GM12878 (cell line): ENCODE data around the gene SCGB3A2. TPM values are rescaled to one million over a fixed set of nuclear protein-coding genes. Genes with fewer than 3 reads are reported as not detected.

ENCODE experiments used
- ATAC-seq: fragments of 200-7000 bp; cut with Tn5 transposase; 3 replicates; pipeline ENCODE4 v1.9.1; 2020; ENCODE audit warnings: mild to moderate bottlenecking, moderate library complexity
- BruUV-seq: library from RNA; stranded (reverse); fragments of 400-500 nt; replicated peaks from 2 replicates; lab custom pipeline; 2021; lab: Mats Ljungman, UMichigan
- CTCF ChIA-PET: fragments of 300-600 bp; sonication (Branson Sonifier 250); formaldehyde crosslinking; extraction: SDS; loops from one replicate; lab custom pipeline; 2021; ENCODE audit warnings: inconsistent platforms; lab: Yijun Ruan, JAX
- POLR2A ChIA-PET: fragments of 350-600 bp; formaldehyde crosslinking; extraction: SDS; loops from one replicate; lab custom pipeline; 2021; ENCODE audit warnings: inconsistent platforms; lab: Charles Lee
- RAD21 ChIA-PET: fragments of 300-600 bp; sonication (Branson Sonifier 250); formaldehyde crosslinking; loops from one replicate; lab custom pipeline; 2023; ENCODE audit warnings: antibody characterized with exemption; ENCODE audit not compliant: unreplicated experiment; lab: Charles Lee
- SMC1A ChIA-PET: fragments of 300-600 bp; sonication (Branson Sonifier 250); formaldehyde crosslinking; loops from one replicate; lab custom pipeline; 2023; ENCODE audit not compliant: unreplicated experiment, uncharacterized antibody; lab: Charles Lee
- DNase-seq: peaks from one replicate; pipeline ENCODE4 v3.0.0-alpha.2; 2011; ENCODE audit warnings: low read depth, low spot score
- FAIRE-seq: peaks from 3 replicates; lab custom pipeline; 2011; peaks lifted over from hg19 to GRCh38; lab: Jason Lieb, UNC
- H2AFZ ChIP-seq: 2 replicates; pipeline ENCODE4 v1.6.0; 2011; ENCODE audit warnings: low read depth, low read length, control low read depth; ENCODE audit not compliant: control insufficient read depth
- H3K27ac ChIP-seq: 2 replicates; pipeline ENCODE4 v1.5.1; 2011; ENCODE audit warnings: control low read depth; ENCODE audit not compliant: control insufficient read depth, insufficient read depth
- H3K27me3 ChIP-seq, 2 experiments: replicated peaks in 1 of 2; 2 replicates each; pipeline versions ENCODE4 v1.6.0 to v1.6.1; 2011; ENCODE audit warnings: low read length in 1 of 2; ENCODE audit not compliant: control insufficient read depth in 2 of 2, insufficient read depth in 2 of 2
- H3K36me3 ChIP-seq, 2 experiments: 2 replicates each; pipeline ENCODE4 v1.5.1; 2011; ENCODE audit warnings: low read length in 1 of 2; ENCODE audit not compliant: control insufficient read depth in 2 of 2, insufficient read depth in 2 of 2
- H3K4me1 ChIP-seq: 2 replicates; pipeline ENCODE4 v1.6.1; 2011; ENCODE audit warnings: mild to moderate bottlenecking, low read length, moderate library complexity, mixed read lengths; ENCODE audit not compliant: control insufficient read depth, insufficient read depth
- H3K4me2 ChIP-seq: 2 replicates; pipeline ENCODE4 v1.6.0; 2011; ENCODE audit warnings: control low read depth; ENCODE audit not compliant: control insufficient read depth, insufficient read depth
- H3K4me3 ChIP-seq: fragments of 200-600 bp; sonication (generic); 2 replicates; pipeline ENCODE4 v1.5.1; 2016
- H3K79me2 ChIP-seq: 2 replicates; pipeline ENCODE4 v1.6.0; 2011; ENCODE audit warnings: low read length; ENCODE audit not compliant: control insufficient read depth, insufficient read depth
- H3K9ac ChIP-seq: 2 replicates; pipeline ENCODE4 v1.8.0; 2011; ENCODE audit warnings: low read length, control low read depth, mixed read lengths; ENCODE audit not compliant: control insufficient read depth, insufficient read depth
- H3K9me3 ChIP-seq: replicated peaks from 3 replicates; pipeline ENCODE4 v1.5.1; 2011; ENCODE audit warnings: mild to moderate bottlenecking, low read length; ENCODE audit not compliant: control insufficient read depth, insufficient read depth
- H4K20me1 ChIP-seq: 2 replicates; pipeline ENCODE4 v1.6.0; 2011; ENCODE audit not compliant: control insufficient read depth, insufficient read depth
- BCL11A ChIP-seq: IDR thresholded peaks from 2 replicates; pipeline ENCODE4 v1.6.1; 2011; ENCODE audit warnings: low read depth, low read length
- BRCA1 ChIP-seq: IDR thresholded peaks from 2 replicates; pipeline ENCODE4 v1.6.1; 2011; ENCODE audit warnings: low read depth, low read length, improper control_type of control experiment
- FOXM1 ChIP-seq: IDR thresholded peaks from 2 replicates; pipeline ENCODE4 v1.6.1; 2012; ENCODE audit warnings: low read depth, mild to moderate bottlenecking, inconsistent platforms, low read length, moderate library complexity
- HDAC2 ChIP-seq: fragments of 200-600 bp; sonication (generic); IDR thresholded peaks from 2 replicates; pipeline ENCODE4 v1.6.1; 2017
- IKZF1 ChIP-seq: fragments of 450-650 bp; conservative IDR thresholded peaks from 2 replicates; pipeline ENCODE4 v1.6.1; 2017; ENCODE audit warnings: antibody characterized with exemption, mild to moderate bottlenecking
- SP1 ChIP-seq: IDR thresholded peaks from one replicate; pipeline ENCODE4 v1.6.1; 2011; ENCODE audit warnings: low read depth, low read length
- SREBF2 ChIP-seq: IDR thresholded peaks from 2 replicates; pipeline ENCODE4 v1.6.1; 2012; ENCODE audit warnings: mild to moderate bottlenecking, low read length
- SUZ12 ChIP-seq: fragments of 200-600 bp; sonication (generic); IDR thresholded peaks from one replicate; pipeline ENCODE4 v1.6.1; 2018; ENCODE audit warnings: antibody characterized with exemption, mild to moderate bottlenecking; ENCODE audit not compliant: unreplicated experiment
- WGBS: methylation state at CpG from one replicate; pipeline ENCODE4 v1.1.6; 2016; ENCODE audit warnings: low lambda C conversion rate; ENCODE audit not compliant: insufficient replicate concordance, insufficient coverage; ENCODE audit errors: missing lambda C conversion rate; 5-methylcytosine and 5-hydroxymethylcytosine counted together
- in situ Hi-C: fragments of 300-500 bp; cut with MboI; formaldehyde crosslinking; loops from 9 replicates; pipeline ENCODE4 v1.14.3; 2018; ENCODE audit warnings: mixed read lengths
- intact Hi-C: fragments of 100-400 bp; cut with micrococcal nuclease; formaldehyde crosslinking; loops from one replicate; pipeline ENCODE4 v1.14.2; 2022; ENCODE audit not compliant: unreplicated experiment
- polyA plus RNA-seq, 11 experiments: library from polyadenylated mRNA; depleted of rRNA in 4 of 11; unstranded in 6 of 11; stranded (reverse) in 5 of 11; fragments of >200 nt; fragmentation: Nextera tagmentation in 4 of 11; fragmentation: Illumina TruSeq in 1 of 11; extraction: Ambion mirVana in 4 of 11; extraction: Trizol in 1 of 11; gene quantifications; 1 replicate in 1 of 11; 2 replicates in 10 of 11; pipeline versions ENCODE4 v1.2.1 to v1.2.3, GENCODE V29; 2011 to 2016; ENCODE audit warnings: inconsistent platforms in 2 of 11, missing spikeins in 2 of 11, low read depth in 1 of 11
- total RNA-seq, 4 experiments: library from RNA; depleted of rRNA in 3 of 4; stranded (reverse); fragments of >200 nt in 3 of 4; fragmentation: Illumina TruSeq in 1 of 4; extraction: Trizol in 1 of 4; gene quantifications; 2 replicates each; pipeline versions ENCODE4 v1.2.1 to v1.2.3, GENCODE V29; 2013 to 2021
- TF ChIP-seq, protein P1 (sequence below): IDR thresholded peaks from 2 replicates; pipeline ENCODE4 v1.6.1; 2011; ENCODE audit warnings: low read depth, mild to moderate bottlenecking, low read length, moderate library complexity, borderline replicate concordance; ENCODE audit errors: extremely low read depth
- TF ChIP-seq, protein P2 (sequence below): fragments of 450-650 bp; IDR thresholded peaks from 2 replicates; pipeline ENCODE4 v1.6.1; 2014; ENCODE audit warnings: mild to moderate bottlenecking
- TF ChIP-seq, protein P3 (sequence below): fragments of 150-350 bp; IDR thresholded peaks from 2 replicates; pipeline ENCODE4 v1.6.1; 2014; ENCODE audit warnings: mild to moderate bottlenecking, low read depth, low read length
- TF ChIP-seq, protein P4 (sequence below): fragments of 450-650 bp; IDR thresholded peaks from 2 replicates; pipeline ENCODE4 v1.6.1; 2017; ENCODE audit warnings: low read depth, mild to moderate bottlenecking, moderate library complexity

SCGB3A2 gene
- total and polyA plus RNA-seq, 10 of the 15 experiments (the other 5 are each of a cell fraction or from before 2014, with no cell fraction given) = 0.24 TPM; not detected in 9

DNA sequence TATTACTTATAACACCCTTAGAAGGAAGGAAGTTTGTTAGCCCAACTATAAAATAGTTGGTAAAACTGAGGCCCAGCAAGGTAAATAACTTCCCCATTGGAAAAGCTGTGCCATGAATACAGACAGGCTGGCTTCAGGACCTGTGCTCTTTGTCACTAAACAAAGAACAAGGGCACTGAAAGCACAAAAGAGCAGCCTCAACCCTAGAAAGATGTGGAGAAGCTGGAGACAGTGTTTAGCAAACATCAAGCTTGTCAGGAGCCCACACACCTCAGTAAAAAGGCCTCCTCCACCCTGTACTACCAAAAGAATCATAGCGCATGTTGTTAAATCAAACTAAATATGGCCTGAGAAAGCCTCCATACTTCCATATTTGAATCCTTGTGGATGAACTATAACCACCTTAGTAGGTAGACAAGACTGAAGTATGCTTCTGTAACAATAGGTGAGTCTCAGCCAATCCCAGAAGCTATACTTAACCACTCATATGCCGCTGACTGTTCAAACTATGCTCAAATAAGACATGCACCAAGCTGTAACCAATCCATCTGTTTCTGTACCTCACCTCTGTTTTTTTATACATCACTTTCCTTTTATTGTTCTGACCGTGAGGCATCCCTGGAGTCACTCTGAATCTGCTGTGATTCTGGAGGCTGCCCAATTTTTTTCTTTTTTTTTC lies 18.4 kb upstream of the SCGB3A2 start:
- SMC1A ChIA-PET = interaction anchor here (1.5 kb wide), 1 partner anchor 871 kb away, joined by 4 read pairs; no protein-coding TSS in a partner anchor
- no TSS peak for BruUV-seq
- POLR2A ChIA-PET = no interaction called here
- Histone ChIP-seq H3K27ac (no peak overlapping the region), H3K4me2 (no peak overlapping the region), H3K9me3 (no peaks in the 10 kb centered on the region), H4K20me1 (no peaks in the 10 kb centered on the region), H2AFZ (no peak overlapping the region), H3K27me3 (no peaks in the 10 kb centered on the region; a peak in 1 of 4 replicates), H3K4me1 (no peaks in the 10 kb centered on the region), H3K36me3 (no peaks in the 10 kb centered on the region), H3K79me2 (no peaks in the 10 kb centered on the region), H3K4me3 (no peak overlapping the region), H3K9ac (no peak overlapping the region)
- FAIRE-seq (no peak), DNase-seq (no peak), ATAC-seq (no peak)
- in situ Hi-C loops = no loop called here
- TF ChIP-seq BCL11A = no peak
- no peak for TF ChIP-seq HDAC2
- TF ChIP-seq, protein P1, sequence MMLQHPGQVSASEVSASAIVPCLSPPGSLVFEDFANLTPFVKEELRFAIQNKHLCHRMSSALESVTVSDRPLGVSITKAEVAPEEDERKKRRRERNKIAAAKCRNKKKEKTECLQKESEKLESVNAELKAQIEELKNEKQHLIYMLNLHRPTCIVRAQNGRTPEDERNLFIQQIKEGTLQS = no peak
- no peak for TF ChIP-seq SP1
- no peak for TF ChIP-seq SREBF2
- TF ChIP-seq IKZF1 = no peak
- 15% methylated on average over 3 of the region's 3 CpGs for WGBS
- RAD21 ChIA-PET = no interaction called here
- intact Hi-C loops = no loop called here
- CTCF ChIA-PET = interaction anchor here (0.6 to 1.1 kb wide), 3 partner anchors 15 to 873 kb away, joined by 3 to 4 read pairs (median 3); no protein-coding TSS in a partner anchor

DNA sequence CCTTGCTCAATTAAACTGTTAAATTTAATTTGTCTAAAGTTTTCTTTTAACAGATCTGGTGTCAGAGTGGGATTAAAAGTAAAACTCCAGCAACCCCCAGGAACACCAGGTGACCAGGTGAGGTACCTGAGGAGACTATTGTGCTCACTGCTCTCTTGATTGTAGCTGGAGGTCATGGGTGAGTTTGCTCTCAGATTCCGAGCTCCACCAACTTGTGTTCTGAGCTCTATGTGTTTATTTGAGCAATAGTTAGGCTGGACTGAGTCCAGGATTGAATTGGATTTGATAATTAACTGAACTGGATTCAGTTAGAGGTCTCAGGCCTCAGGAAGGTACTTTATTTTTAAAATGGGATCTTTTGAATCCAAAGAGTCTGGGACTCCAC lies 17.9 kb upstream of the SCGB3A2 start:
- no peaks in the 10 kb centered on the region for H4K20me1 ChIP-seq
- no peak for DNase-seq
- no peak for FAIRE-seq
- 32% methylated on average over 1 of the region's 1 CpG for WGBS
- H3K4me3 ChIP-seq = no peak overlapping the region
- ChIA-PET POLR2A (no interaction called here), SMC1A (no interaction called here), CTCF (no interaction called here), RAD21 (no interaction called here)
- in situ Hi-C loops = no loop called here
- H3K4me2 ChIP-seq = no peak overlapping the region
- BruUV-seq = no TSS peak
- H3K4me1 ChIP-seq = no peaks in the 10 kb centered on the region
- H3K9ac ChIP-seq = no peak overlapping the region
- intact Hi-C loops = no loop called here
- H3K9me3 ChIP-seq = no peaks in the 10 kb centered on the region
- H3K36me3 ChIP-seq = no peaks in the 10 kb centered on the region
- no peak for ATAC-seq
- H3K79me2 ChIP-seq = no peaks in the 10 kb centered on the region
- H3K27me3 ChIP-seq = no peaks in the 10 kb centered on the region; a peak in 1 of 4 replicates
- H3K27ac ChIP-seq = no peak overlapping the region
- no peak overlapping the region for H2AFZ ChIP-seq
- TF ChIP-seq SUZ12 = no peak
- no peak for TF ChIP-seq BRCA1
- TF ChIP-seq, protein P2, sequence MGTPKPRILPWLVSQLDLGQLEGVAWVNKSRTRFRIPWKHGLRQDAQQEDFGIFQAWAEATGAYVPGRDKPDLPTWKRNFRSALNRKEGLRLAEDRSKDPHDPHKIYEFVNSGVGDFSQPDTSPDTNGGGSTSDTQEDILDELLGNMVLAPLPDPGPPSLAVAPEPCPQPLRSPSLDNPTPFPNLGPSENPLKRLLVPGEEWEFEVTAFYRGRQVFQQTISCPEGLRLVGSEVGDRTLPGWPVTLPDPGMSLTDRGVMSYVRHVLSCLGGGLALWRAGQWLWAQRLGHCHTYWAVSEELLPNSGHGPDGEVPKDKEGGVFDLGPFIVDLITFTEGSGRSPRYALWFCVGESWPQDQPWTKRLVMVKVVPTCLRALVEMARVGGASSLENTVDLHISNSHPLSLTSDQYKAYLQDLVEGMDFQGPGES = no peak
- no peak for TF ChIP-seq FOXM1
- TF ChIP-seq, protein P3, sequence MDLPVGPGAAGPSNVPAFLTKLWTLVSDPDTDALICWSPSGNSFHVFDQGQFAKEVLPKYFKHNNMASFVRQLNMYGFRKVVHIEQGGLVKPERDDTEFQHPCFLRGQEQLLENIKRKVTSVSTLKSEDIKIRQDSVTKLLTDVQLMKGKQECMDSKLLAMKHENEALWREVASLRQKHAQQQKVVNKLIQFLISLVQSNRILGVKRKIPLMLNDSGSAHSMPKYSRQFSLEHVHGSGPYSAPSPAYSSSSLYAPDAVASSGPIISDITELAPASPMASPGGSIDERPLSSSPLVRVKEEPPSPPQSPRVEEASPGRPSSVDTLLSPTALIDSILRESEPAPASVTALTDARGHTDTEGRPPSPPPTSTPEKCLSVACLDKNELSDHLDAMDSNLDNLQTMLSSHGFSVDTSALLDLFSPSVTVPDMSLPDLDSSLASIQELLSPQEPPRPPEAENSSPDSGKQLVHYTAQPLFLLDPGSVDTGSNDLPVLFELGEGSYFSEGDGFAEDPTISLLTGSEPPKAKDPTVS = no peak
- TF ChIP-seq, protein P4, sequence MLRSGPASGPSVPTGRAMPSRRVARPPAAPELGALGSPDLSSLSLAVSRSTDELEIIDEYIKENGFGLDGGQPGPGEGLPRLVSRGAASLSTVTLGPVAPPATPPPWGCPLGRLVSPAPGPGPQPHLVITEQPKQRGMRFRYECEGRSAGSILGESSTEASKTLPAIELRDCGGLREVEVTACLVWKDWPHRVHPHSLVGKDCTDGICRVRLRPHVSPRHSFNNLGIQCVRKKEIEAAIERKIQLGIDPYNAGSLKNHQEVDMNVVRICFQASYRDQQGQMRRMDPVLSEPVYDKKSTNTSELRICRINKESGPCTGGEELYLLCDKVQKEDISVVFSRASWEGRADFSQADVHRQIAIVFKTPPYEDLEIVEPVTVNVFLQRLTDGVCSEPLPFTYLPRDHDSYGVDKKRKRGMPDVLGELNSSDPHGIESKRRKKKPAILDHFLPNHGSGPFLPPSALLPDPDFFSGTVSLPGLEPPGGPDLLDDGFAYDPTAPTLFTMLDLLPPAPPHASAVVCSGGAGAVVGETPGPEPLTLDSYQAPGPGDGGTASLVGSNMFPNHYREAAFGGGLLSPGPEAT = no peak
